GM19239 (cell line): ENCODE results near the gene CLEC4D.
"Not testable (repeated sequence)": the region's sequence is repeated elsewhere in the genome, so short reads cannot be mapped to it uniquely, and the experiment has no call there.

Experiments
- DNase-seq: peaks from one replicate; pipeline ENCODE4 v3.0.0; 2011; ENCODE audit warnings: low spot score; ENCODE audit not compliant: insufficient read length
- FAIRE-seq: peaks from 2 replicates; lab custom pipeline; 2011; peaks lifted over from hg19 to GRCh38; lab: Jason Lieb, UNC

Gene CLEC4D

DNA sequence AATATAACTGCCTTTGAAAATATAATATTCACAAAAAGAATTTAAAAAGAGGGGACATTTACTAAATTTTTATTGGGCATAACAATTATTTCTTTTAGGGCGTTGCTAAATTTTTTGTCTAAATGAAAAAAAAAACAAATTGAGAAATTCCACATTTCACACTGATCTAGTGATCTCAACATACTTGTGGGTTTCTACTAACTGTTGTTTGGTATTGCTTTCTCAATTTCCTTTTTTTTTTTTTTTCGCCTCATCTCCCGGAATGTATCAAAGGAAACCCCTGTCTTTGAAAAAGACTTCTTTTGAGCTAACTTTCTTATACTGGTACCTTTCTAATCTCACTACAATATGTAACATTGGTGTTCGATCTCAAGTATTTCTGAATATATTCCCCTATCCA is at the start of gene CLEC4D:
Gene CLEC4D, plus strand, starts transcription at position 248 of the 400 bp plus-strand sequence. CDS start 230 bp downstream, outside the sequence.
- no peak for DNase-seq
- no peak for FAIRE-seq

DNA sequence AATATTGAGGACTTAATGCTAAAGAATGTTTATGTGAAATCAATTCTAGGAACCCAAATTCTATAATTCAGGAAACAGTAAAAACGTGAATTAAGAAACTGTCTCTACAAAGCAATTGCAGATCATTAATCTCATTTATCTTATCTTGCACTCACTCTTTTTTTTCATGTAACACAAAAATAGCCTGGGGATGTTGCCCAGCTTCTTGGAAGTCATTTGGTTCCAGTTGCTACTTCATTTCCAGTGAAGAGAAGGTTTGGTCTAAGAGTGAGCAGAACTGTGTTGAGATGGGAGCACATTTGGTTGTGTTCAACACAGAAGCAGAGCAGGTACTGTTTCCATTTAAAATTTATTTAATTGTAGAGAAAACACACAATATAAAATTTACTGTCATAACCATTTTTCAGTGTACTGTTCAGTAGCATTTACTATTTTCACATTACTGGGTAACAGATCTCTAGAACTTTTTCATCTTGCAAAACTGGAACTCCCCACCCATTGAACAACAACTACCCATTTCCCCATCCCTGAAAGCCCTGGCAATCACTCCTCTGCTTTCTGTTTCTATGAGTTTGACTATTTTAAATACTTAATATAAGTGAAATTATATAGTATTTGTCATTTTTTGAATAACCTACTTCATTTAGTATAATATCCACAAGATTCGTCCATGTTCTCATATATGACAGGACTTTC is 47.9 kb upstream of the CLEC4D start:
- no peak for FAIRE-seq

DNA sequence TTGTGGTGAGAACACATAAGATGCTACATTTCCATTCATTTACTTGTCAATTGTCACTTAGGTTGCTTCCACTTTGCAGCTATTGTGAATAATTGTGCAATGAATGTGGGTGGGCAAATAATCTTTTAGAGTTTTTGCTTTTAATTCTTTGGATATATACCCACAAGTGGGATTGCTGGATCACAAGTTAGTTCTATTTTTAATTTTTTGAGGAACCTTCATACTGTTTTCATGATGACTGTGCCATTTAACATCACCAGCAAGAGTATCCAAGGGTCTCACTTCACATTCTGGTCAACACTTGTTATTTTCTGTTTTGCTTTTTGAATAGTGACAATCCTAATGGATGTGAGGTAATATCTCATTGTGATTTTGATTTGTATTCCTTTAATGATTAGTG is 47.1 kb upstream of the CLEC4D start:
- no peak for FAIRE-seq
- no peak for DNase-seq

More for the DNA sequence above, 47.9 kb upstream of the CLEC4D start:
- DNase-seq, result no peak

DNA sequence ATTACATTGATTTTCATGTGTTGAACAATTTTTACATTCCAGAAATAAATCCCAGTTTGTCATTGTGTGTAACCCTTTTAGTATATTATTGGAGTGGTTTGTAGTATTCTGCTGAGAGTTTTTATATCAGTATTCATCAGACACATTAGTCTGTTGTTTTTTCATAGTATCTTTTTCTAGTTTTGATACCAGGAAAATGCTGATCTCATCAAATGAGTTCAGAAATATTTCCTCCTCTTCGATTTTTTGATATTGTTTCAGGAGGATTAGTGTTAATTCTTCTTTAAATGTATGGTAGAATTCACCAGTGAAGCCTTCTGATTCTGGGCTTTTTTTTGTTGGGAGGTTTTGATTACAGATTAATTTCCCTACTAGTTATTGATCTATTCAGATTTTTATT is 42.2 kb upstream of the CLEC4D start:
- FAIRE-seq (no peak), DNase-seq (no peak)

DNA sequence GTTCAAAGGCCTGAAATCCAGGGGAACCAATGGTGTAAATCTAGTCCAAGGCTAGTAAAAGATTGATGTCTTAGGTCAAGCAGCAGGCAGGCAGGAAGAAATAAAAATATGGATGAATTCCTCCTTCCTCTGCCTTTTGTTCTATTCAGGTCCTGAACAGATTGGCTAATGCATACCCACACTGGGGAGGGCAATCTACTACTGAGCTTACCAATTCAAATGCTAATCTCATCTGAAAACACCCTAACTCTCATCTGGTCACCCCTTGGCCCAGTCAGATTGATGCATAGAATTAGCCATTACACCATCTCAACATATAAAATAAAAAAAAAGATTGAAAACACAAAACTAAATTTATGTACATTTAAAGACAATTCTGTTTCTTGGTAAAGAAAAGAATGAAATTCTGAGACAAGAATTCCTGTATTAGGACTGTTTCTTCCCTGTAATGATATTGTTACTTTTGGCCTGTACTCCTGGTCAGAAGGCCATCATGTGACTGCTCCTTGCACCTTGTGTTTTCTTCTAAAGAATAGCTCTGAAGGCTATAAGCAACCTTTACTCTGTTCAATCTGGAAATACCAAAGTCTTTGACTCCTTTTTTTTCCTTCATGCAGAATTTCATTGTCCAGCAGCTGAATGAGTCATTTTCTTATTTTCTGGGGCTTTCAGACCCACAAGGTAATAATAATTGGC is 37.6 kb upstream of the CLEC4D start:
- no peak for DNase-seq
- FAIRE-seq, result no peak

DNA sequence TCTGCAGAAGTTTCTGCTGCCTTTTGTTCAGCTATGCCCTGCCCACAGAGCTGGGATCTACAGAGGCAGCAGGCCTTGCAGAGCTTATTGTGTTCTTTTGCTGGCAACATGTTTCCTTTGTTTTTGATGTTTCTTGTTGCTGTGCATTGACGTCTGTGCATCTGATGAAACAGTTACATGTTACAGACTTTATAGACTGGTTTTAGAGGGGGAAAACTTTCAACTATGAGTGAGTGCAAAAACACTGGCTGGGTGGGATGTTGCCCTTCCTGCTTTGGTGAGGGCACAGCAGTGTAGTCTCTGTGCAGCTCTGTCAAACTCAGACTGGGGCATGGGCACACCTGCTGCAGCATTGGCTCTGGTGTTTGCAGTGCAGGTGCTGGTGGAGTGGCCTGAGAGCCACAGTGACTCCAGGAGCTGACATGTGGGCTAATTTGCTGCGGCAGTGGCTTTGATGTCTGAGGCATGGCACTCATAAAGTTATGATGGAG is 30.7 kb upstream of the CLEC4D start:
- FAIRE-seq (no peak), DNase-seq (no peak)

DNA sequence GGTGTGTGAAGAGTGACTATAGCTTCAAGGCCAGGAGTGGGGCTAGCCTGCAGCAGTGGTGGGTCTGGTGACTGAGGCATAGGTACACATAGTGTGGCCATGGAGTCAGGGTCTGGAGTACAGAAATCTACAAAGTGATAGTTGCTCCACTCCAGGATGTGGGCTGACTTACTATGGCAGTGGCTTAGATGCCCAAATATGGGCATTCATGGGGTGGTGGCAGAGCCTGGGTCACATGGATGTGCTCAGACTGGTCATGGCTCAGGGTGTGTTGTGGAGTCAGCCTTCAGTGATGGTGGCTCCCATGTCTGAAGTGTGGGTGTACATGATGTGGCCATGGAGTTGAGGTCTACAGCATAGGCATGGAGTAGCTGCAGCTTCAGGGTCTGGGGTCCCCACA is 30.2 kb upstream of the CLEC4D start:
- FAIRE-seq, result no peak
- no peak for DNase-seq

DNA sequence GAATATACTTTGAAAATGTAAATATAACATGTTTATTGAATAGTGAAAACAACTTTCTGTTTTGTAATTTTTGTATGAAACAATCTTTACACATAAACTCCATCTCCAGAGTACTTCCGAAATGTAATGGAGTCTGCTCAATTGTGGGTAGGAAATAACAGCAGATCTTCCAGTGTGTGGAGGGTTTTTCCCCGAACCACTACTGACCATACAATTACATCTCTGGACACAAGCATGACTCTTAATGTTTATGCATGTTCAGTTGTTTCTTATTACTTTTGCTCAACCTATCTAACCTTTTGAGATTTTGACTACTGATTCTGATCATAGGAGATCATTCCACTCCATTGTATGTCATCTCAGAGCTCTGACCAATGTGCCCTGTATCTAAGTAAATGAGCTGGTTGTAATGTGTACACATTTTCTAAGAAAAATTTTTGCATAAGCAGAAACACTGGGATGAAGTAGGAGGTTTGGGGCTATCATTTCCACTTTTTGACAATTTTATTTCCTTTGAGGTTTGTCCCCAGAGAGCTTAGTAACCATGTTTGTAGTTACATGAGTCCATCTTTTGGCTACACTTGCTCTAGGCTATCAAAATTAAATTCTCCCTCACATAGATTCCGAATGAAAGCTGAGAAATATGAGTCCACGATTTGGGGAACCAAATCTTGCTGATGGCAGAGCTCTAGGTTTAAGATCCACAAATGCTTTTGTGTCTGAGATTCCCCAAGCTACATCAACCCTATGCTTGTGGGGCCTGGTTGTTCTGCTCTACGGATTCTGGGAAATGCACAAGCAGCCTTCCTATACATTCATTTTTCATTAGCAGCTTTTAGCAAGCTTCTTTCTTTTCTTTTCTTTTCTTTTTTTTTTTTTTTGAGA is 21.4 kb upstream of the CLEC4D start:
- DNase-seq (no peak), FAIRE-seq (peak; percentile 80)

DNA sequence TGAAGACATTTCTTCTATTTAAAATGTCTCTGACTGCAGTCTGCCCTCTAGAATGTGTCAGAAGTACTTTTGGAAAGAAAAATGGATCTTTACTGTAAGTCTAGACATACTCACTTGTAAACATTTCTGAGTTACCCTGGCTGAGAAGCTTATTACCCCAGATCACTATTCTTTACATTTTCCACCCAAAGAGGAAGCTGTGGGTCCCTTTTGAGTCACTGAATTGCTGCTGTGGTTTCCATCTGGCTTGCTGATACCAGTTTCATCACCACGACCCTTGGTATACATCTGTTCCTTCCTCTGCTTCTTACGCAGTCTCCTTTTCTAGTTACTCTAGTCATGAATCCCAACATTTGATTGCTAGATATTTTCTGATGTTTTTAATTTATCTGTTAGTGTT is 20.2 kb upstream of the CLEC4D start:
- FAIRE-seq (peak; percentile 96), DNase-seq (peak; percentile 44)

DNA sequence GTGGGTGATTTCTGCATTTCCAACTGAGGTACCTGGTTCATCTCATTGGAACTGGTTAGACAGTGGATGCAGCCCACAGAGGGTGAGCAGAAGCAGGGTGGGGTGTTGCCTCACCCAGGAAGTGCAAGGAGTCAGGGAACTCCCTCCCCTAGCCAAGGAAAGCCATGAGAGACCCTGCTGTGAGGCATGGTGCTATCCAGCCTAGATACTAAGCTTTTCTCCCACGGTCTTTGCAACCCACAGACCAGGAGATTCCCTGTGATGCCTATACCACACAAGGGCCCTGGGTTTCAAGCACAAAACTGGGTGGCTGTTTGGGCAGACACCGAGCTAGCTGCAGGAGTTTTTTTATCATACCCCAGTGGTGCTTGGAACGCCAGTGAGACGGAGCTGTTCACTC is 17.6 kb upstream of the CLEC4D start:
- DNase-seq, FAIRE-seq: not testable (repeated sequence)

DNA sequence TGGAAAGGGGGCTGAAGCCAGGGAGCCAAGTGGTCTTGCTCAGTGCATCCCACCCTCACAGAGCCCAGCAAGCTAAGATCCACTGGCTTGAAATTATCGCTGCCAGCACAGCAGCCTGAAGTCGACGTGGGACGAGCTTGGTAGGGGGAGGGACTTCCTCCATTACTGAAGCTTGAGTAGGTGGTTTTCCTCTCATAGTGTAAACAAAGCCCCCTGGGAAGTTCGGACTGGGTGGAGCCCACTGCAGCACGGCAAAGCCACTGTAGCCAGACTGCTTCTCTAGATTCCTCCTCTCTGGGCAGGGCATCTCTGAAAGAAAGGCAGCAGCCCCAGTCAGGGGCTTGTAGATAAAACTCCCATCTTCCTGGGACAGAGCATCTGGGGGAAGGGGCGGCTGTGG is 17.2 kb upstream of the CLEC4D start:
- not testable (repeated sequence) for DNase-seq, FAIRE-seq

DNA sequence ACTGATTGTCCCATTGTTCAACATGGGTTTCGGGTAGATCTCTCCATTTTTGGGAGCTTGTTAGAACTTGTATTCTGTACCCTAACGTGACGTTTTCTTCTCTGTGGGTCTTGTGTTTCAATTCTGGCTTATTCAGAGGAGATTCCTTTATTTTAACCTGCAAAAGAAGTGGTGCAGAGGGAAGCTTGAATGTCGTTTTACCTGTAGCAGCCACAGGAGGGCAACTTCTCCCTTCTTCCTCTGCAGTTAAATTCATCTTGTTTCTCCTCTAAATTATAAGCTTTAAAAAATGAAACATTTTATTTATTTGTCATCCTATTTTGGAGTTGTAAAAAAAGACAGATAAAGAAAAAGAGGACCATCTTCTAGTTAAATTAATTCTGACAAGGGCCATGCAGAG is 13.7 kb upstream of the CLEC4D start:
- FAIRE-seq, result no peak
- no peak for DNase-seq

DNA sequence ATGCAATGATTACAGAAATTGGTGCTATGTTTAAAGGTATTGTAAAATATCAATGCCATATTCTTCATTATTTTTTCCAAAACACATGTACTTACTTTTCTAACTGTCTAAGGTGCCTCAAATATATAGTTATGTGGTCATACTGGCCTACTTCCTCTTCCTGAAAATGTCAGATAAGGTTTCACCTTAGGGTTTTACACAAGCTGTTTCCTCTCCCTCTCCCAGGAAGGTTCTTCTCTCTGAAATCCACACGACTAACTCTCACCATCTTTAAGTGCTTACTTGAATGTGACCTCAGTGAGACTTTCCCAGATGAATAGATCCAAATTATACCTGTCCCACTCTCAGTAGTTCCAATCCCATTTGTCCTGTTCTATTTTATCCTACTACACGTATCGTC is 11.6 kb upstream of the CLEC4D start:
- peak; percentile 86 for FAIRE-seq

DNA sequence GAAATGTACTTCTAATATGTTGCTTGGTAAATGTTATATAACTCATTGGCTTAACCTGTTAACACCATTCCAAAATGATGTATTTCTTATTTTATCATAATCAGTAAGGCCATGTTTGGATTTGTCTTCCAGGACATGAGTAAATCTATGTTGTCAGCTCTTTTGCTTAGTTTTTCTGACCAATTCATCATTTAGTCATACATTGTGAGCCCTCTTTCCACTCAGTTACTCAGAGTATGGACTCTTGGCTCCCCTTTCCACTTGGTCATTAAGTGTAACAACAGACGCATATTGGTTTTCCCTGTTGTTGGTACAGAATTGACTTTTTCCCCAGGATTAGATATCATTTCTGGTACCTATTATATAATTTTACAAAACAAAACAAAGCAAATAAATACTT is 9.0 kb upstream of the CLEC4D start:
- DNase-seq, result no peak
- FAIRE-seq, result no peak

More for the DNA sequence above, 11.6 kb upstream of the CLEC4D start:
- no peak for DNase-seq

DNA sequence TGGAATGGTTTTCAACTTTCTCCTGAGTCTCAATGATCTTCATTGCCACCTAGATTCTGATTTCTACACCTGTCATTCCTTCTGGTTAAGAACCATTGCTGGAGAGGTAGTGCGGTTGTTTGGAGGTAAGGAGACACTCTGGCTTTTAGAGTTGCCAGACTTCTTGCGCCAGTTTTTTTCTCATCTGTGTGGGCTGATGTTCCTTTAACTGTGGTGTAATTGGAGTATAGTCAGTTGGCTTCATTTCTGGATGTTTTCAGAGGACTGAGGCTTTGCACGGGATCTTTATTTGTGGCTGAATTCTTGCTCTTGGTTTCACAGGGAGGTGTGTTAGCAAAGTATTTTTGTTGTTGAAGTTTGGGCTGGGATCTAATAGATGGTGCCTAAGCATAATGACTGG is 5.7 kb upstream of the CLEC4D start:
- DNase-seq (no peak), FAIRE-seq (no peak)

DNA sequence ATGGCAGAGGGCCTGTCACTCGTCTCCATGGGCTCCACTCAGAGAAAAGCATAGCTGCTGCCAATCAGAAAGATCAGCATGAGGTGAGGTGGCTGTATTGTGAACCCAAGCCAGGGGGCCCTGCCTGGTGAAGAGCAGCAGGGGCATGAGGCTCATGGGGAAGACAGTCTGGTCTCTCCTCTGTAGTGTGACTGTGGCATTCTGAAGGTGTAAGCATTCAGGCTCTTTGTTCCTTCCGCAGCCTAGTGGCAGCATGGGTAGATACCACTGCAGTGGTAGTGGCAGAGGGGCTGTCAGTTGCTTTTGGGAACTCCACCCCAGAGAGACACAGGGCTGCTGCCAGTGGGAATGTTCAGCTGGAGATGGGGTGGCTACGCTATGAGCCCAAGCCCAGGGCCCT is 5.1 kb upstream of the CLEC4D start:
- no peak for FAIRE-seq
- no peak for DNase-seq

DNA sequence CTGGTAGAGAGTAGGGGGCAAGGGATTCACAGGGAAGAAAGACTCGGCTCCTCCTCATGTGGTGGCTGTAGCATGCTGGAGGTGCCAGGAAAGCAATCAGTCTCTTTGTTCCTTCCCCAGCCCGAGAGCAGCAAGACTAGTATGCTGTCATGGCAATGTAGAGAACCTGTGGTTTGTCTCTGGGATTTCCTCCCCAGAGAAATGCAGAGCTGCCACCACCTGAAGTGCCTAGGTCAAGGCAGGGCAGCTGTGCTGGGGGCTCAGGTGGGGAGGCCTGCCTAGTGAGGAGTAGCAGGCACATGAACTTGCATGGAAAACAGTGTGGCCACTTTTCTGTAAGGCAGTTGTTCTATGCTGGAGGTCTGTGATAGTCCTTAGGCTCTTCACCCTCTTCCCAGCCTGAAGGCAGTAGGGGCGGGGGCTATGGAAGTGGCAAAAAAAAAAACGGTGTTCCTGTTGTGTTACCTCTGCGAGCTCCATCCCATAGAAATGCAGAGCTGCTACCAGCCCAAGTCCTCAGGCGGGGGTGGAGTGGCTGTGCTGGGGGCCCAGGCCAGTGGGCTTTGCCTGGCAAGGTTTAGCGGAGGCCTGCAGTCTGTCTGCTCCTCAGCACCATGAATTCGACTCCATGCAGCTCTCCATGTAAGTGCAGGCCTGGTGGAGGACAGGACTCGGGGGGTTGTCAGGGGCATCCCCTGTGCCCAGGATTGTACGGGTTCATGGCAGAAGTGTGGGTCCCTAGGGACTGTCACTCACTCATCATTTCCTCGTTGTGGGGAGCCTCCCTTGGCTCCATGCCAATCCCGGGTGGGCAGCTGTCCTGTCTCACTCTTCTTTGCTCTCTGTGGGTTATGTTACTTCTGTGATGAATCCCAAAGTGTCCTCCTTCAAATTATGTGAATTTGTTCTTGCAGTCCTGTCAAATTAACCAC is 4.1 kb upstream of the CLEC4D start:
- FAIRE-seq, result no peak
- no peak for DNase-seq

DNA sequence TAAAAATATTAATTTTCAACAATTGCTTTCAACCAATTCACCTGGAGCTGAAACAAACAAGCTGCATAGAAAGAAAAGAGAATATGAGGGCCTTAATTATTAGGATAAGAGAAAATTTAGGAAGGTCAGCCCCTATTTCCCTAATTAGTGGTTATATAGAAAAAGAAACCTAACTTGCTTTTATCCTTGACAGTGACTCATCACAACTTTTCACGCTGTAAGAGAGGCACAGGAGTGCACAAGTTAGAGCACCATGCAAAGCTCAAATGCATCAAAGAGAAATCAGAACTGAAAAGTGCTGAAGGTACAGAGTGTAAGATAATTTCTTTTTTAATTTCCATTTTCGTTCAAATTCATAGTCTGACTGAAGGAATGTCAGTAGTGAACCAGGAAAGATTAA is 4.7 kb downstream of the CLEC4D start:
- no peak for FAIRE-seq

DNA sequence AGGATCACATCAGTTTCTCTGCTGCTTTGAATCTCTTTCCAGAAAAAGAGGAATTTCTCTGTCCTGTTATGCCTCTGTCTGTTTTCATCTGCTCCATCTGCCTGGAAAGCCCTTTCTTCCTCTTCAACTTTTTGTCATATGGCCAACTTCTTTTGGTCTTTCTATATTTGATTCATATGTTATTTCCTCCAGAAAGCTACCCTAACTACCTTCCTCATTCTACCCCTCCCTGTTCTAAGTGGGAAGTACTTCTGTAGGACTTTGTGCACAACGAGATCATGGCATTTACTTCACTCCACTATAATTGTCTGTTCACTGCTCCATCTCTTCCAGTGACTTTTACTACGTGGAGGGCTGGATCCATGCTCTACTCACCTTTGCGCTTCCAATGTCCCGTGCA is 5.9 kb downstream of the CLEC4D start:
- no peak for FAIRE-seq
- DNase-seq, result no peak

More for the DNA sequence above, 4.7 kb downstream of the CLEC4D start:
- DNase-seq, result no peak
